H1 (cell line): ENCODE measurements around the gene SEMA7A. TPM values are rescaled to one million over a fixed set of nuclear protein-coding genes. Genes with fewer than 3 reads are reported as not detected.

Source experiments
- CHD7 ChIP-seq: fragments of 300-600 bp; sonication (generic); IDR thresholded peaks from 2 replicates; pipeline ENCODE4 v1.7.1; 2012; ENCODE audit warnings: low read length, moderate library complexity, mild to moderate bottlenecking, inconsistent platforms; ENCODE audit not compliant: insufficient replicate concordance
- HDAC6 ChIP-seq: IDR thresholded peaks from one replicate; pipeline ENCODE4 v1.7.1; 2012; ENCODE audit warnings: low read depth, mild to moderate bottlenecking, inconsistent platforms, low read length, moderate library complexity
- POLR2AphosphoS5 ChIP-seq: IDR thresholded peaks from 2 replicates; pipeline ENCODE4 v1.6.1; 2011; ENCODE audit warnings: low read depth, low read length
- RFX5 ChIP-seq: IDR thresholded peaks from 2 replicates; pipeline ENCODE4 v1.6.1; 2011; ENCODE audit warnings: low read depth, low read length, improper control_type of control experiment, borderline replicate concordance
- SAP30 ChIP-seq: fragments of 300-600 bp; sonication (generic); IDR thresholded peaks from 2 replicates; pipeline ENCODE4 v1.7.1; 2012; ENCODE audit warnings: low read length, moderate library complexity, mild to moderate bottlenecking, inconsistent platforms; ENCODE audit not compliant: insufficient read depth, insufficient replicate concordance
- SP2 ChIP-seq: IDR thresholded peaks from 2 replicates; pipeline ENCODE4 v1.6.1; 2012; ENCODE audit warnings: mild to moderate bottlenecking, low read length, inconsistent platforms
- TBP ChIP-seq: IDR thresholded peaks from 2 replicates; pipeline ENCODE4 v1.6.1; 2011; ENCODE audit warnings: low read depth, low read length, improper control_type of control experiment
- polyA plus RNA-seq, 7 experiments: library from polyadenylated mRNA; depleted of rRNA in 3 of 7; stranded (reverse) in 5 of 7; unstranded in 2 of 7; fragments of >200 nt in 5 of 7; fragments of 200-250 nt in 2 of 7; gene quantifications; 1 replicate in 5 of 7; 2 replicates in 1 of 7; 4 replicates in 1 of 7; pipeline versions ENCODE4 v1.2.1 to v1.2.3, GENCODE V29; 2011 to 2013; ENCODE audit warnings: missing spikeins in 2 of 7, mixed read lengths in 2 of 7
- total RNA-seq: library from RNA; stranded (reverse); fragmentation: NEBNext Ultra II Directional; extraction: Animal tissue kit (Norgen Biotek cat#: 25700); gene quantifications from 2 replicates; pipeline ENCODE4 v1.2.1, GENCODE V29; 2021
- TF ChIP-seq, protein P1 (sequence below): IDR thresholded peaks from 2 replicates; pipeline ENCODE4 v1.6.1; 2012; ENCODE audit warnings: inconsistent platforms

The SEMA7A gene
- total and polyA plus RNA-seq, 2 of the 8 experiments (the other 6 are each of a cell fraction or from before 2014, with no cell fraction given): 10.7 to 15.0 TPM

GRCh38 chr15:74384566-74384880 lies 49.2 kb downstream of the SEMA7A start (continued):
- TF ChIP-seq CHD7 (no peak), SAP30 (no peak), TBP (no peak), RFX5 (no peak), HDAC6 (no peak), POLR2AphosphoS5 (no peak), SP2 (no peak)
- TF ChIP-seq, protein P1, sequence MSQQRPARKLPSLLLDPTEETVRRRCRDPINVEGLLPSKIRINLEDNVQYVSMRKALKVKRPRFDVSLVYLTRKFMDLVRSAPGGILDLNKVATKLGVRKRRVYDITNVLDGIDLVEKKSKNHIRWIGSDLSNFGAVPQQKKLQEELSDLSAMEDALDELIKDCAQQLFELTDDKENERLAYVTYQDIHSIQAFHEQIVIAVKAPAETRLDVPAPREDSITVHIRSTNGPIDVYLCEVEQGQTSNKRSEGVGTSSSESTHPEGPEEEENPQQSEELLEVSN: no peak
